ENCODE measurements around the gene NUP43.
"Not testable (repeated sequence)": the region's sequence is repeated elsewhere in the genome, so short reads cannot be mapped to it uniquely, and the experiment has no call there.

- not testable (repeated sequence) for TF ChIP-seq RFX1 (IDR thresholded peaks at IDR 0.05); ZNF784 (CRISPR knock-in tag; IDR thresholded peaks at IDR 0.05; ENCODE audit: borderline replicate concordance); KDM6A (CRISPR knock-in tag; IDR thresholded peaks at IDR 0.05; ENCODE audit: low read depth); PRDM15 (CRISPR knock-in tag; IDR thresholded peaks at IDR 0.05)
These were observed 1.1 kb downstream of the NUP43 start for GRCh38 chr6:149745252-149745651.

All from HepG2 (cell line).